SK-N-MC (cell line): ENCODE results near the gene MOSMO.

ENCODE experiments used
- DNase-seq: peaks from one replicate; pipeline ENCODE4 v3.0.0-alpha.2; 2011; ENCODE audit warnings: low read depth, low spot score
- H3K27ac ChIP-seq: fragments of 200-600 bp; sonication (generic); 2 replicates; pipeline ENCODE4 v1.5.1; 2016; ENCODE audit warnings: mixed run types
- H3K36me3 ChIP-seq: fragments of 200-600 bp; sonication (generic); 2 replicates; pipeline ENCODE4 v1.6.1; 2017; ENCODE audit warnings: antibody characterized with exemption, low read length, mixed read lengths; ENCODE audit not compliant: insufficient read depth
- H3K4me3 ChIP-seq: fragments of 200-600 bp; sonication (generic); 2 replicates; pipeline ENCODE4 v1.5.1; 2016
- H3K9ac ChIP-seq: fragments of 200-600 bp; sonication (generic); 2 replicates; pipeline ENCODE4 v1.8.0; 2017; ENCODE audit warnings: mixed run types, mixed read lengths; ENCODE audit not compliant: insufficient read length
- H3K9me3 ChIP-seq: fragments of 200-600 bp; sonication (generic); 2 replicates; pipeline ENCODE4 v1.6.1; 2017; ENCODE audit warnings: low read depth, mild to moderate bottlenecking, antibody characterized with exemption, low read length, moderate library complexity, mixed read lengths
- EZH2 ChIP-seq: fragments of 200-600 bp; sonication (generic); IDR thresholded peaks from one replicate; pipeline ENCODE4 v1.6.1; 2017; ENCODE audit warnings: antibody characterized with exemption
- FOXP2 ChIP-seq: optimal IDR thresholded peaks from 2 replicates; pipeline ENCODE3; 2011; ENCODE audit warnings: mild to moderate bottlenecking, moderate library complexity; ENCODE audit not compliant: insufficient read depth; ENCODE audit errors: extremely low read length, control extremely low read depth
- POLR2AphosphoS5 ChIP-seq: IDR thresholded peaks from 2 replicates; pipeline ENCODE4 v1.6.1; 2012; ENCODE audit warnings: mild to moderate bottlenecking, low read depth, low read length, borderline replicate concordance

The MOSMO gene

DNA sequence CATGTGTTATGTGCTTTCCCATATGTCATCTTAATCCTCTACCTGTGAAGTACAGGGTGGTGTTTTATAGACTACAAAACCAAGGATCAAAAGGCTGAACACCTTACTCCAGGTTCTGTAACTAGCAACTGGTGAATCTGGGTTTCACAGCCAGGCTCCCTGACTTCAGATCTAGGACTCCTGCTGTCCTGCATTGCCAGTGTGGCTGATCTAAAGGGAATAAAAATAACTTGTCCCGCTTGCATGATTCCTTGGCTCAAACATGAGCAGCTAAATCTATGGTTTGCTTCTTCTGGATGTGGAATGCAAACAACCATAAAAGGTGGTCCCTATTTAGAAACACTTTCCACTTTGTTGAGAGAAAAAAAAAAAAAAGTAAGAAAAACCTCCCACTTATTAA, 80.7 kb downstream of the MOSMO start:
- TF ChIP-seq EZH2 (no peak), POLR2AphosphoS5 (no peak), FOXP2 (no peak)

DNA sequence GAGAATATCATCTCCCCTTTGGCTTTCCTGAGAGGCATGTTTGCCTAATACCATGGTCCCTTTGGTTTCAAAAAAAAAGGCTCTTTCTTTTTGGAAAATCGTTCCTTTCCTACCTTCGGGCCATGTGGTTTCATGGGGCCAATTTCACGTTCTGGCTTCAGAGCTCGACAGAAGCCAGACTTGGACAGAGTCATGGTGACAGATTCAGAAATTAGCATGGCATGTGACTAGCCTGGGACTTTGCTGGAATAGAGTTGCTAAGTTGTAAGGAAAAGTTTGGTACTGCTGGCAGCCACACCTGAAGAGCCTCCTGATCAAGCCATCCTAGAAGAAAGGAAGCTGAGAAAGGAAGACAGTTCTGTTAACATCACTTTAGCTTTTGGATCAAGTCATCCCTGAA, 82.0 kb downstream of the MOSMO start:
- Histone ChIP-seq H3K9me3 (no peaks in the 10 kb centered on the region), H3K27ac (no peak overlapping the region), H3K36me3 (peaks cover 3% of the 10 kb centered on the region; the same call in 1 of the 2 replicates), H3K9ac (no peak overlapping the region), H3K4me3 (no peak overlapping the region)
- DNase-seq = no peak
- no peak for TF ChIP-seq EZH2
- no peak for TF ChIP-seq POLR2AphosphoS5
- no peak for TF ChIP-seq FOXP2

More for the DNA sequence above, 80.7 kb downstream of the MOSMO start:
- Histone ChIP-seq H3K36me3 (peaks cover 3% of the 10 kb centered on the region; the same call in 1 of the 2 replicates), H3K4me3 (no peak overlapping the region), H3K9ac (no peak overlapping the region), H3K9me3 (no peaks in the 10 kb centered on the region), H3K27ac (no peak overlapping the region)
- DNase-seq = no peak

DNA sequence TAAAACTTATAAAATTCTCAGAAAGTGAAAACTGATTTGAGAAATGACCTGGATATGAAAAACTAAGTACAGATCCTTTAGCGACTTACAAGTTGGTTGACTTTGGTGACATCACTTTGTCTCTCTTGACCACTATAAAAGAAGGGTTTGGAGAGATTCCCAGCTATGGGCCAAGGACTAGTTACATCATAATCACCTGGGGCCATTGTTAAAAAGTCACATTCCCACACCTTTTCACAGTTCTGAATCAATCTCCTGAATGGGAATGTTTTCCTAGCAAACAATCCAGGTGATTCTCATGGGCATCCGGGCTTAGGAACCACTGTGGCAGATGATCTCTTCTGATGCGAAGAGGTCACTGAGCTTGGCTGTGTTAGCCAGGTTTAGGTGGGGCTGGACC, 83.8 kb downstream of the MOSMO start:
- H3K36me3 ChIP-seq = no peaks in the 10 kb centered on the region
- no peaks in the 10 kb centered on the region for H3K9me3 ChIP-seq
- H3K27ac ChIP-seq = no peak overlapping the region
- DNase-seq = no peak
- no peak overlapping the region for H3K9ac ChIP-seq
- TF ChIP-seq EZH2 = no peak
- H3K4me3 ChIP-seq = no peak overlapping the region

DNA sequence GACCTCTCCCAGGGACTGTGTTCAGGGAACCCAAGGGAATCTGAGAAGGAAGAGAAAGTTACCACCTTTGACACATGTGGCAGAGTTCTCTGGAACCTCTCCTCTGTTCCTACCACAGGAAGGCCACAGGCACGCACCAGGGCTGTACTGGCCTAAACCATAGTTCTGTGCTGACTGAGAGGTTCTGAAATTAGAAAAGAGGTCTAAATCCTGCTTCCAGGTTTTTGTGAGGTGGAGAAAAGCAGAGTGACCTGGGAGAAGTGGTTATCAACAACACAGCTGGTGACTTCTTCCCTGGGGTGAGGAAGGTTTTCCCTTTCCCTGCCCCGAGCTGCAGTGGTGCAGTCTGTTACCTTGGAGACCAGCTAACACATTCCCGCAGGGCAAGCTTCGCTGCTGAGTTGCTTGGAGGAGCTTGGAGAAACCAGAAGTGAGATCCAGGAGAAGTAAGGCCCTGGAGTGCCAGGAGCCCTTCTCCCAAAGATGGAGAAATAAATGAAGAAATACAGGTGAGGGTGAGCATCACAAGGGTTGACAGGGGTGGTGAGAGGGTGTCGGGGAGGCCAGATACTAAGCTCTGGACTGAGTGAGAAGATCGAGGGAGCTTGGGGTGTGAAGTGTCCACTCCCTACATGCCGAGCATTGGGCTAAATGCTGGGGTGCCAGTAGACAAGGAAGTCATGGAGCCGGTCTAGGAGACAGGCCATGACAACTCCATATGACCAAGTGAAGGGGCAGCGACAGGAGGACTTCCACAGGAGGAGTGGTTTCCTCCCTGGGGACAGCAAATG, 84.4 kb downstream of the MOSMO start, which contains the start of gene VWA3A:
Gene VWA3A (plus strand): TSS at position 399 of the 791 bp plus-strand sequence. CDS start 97 bp downstream, at position 496.
- H3K9me3 ChIP-seq = no peaks in the 10 kb centered on the region
- H3K27ac ChIP-seq = no peak within 1 kb of the TSS
- H3K4me3 ChIP-seq = no peak within 1 kb of the TSS
- TF ChIP-seq FOXP2 (no peak), EZH2 (no peak), POLR2AphosphoS5 (no peak)
- DNase-seq = no peak
- H3K36me3 ChIP-seq = no peaks in the 10 kb centered on the region
- H3K9ac ChIP-seq = no peak within 1 kb of the TSS

DNA sequence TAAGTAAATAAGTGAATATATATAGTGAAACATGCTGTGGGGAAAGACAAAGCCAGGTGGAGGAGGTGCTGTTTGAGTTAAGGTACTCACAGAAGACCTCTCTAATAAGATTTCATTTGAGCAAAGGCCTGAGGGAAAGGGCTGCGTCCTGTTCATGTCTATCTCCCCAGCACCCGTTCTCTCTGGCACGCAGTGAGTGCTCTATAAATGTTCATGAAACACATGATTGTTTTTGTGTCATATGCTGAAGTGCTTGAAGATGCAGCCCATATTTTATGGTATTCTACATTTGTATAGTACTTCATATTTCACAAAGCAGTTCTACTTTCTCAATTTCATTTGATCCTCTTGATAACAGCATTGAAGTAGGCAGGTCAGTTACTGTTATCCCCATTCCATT, 85.4 kb downstream of the MOSMO start:
- no peak overlapping the region for H3K9ac ChIP-seq
- H3K36me3 ChIP-seq = no peaks in the 10 kb centered on the region
- H3K27ac ChIP-seq = no peak overlapping the region
- DNase-seq = no peak
- TF ChIP-seq POLR2AphosphoS5 = no peak
- TF ChIP-seq FOXP2 = no peak
- TF ChIP-seq EZH2 = no peak
- H3K4me3 ChIP-seq = no peak overlapping the region
- H3K9me3 ChIP-seq = no peaks in the 10 kb centered on the region

DNA sequence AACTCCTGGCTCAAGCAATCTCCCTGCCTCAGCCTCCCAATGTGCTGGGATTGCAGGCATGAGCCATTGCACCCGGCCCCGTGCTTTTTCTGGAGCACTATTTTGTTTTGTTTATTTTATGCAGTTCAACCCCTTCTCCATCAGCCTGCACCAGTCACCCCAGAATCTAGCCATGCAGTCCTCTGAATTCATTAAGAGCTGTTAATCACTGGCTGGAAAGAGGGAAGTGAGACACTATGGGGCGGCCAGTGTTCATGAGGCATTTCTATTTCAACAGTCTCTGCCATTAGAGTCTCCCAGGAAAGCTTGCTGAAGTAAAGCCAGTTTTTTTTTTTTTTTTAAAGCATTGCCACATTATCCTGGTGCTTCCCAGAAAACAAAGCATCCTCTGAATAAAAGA, 86.1 kb downstream of the MOSMO start:
- TF ChIP-seq POLR2AphosphoS5 (no peak), FOXP2 (no peak), EZH2 (no peak)
- H3K4me3 ChIP-seq = no peak overlapping the region
- no peak for DNase-seq
- no peaks in the 10 kb centered on the region for H3K36me3 ChIP-seq
- no peaks in the 10 kb centered on the region for H3K9me3 ChIP-seq
- H3K27ac ChIP-seq = no peak overlapping the region
- H3K9ac ChIP-seq = no peak overlapping the region

DNA sequence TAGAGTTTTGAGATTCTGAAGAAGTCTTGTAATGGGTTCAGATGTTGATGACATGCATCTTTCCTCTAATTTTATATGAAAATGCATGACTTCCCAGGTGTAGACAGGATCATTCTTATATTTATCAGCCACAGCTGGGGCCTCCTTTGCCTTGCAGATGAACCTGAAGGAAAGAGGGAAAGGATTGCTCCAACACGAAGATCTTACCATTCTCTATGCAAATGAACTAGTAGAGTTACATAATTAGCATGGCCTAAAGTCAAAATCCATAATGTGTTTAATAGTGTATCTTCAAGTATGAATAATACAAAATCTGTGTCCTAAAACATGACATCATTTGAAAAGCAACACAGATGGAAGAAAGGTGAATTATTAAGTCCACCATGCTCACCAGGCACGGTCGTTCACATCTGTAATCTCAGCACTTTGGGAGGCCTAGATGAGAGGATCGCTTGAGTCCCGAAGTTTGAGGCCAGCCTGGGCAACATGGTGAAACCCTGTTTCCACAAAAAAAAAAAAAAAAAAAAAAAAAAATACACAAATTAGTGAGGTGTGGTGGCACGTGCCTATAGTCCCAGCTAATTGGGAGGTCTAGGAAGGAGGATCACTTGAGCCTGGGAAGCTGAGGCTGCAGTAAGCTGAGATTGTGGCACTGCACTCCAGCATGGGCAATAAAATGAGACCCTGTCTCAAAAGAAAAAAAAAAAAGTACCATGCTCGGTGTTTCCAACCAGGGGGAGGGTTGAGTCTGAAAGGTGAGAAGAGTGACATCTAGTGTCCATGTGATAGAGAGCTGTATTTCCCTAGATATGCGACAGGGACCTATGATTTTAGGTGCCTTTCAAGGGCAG, 90.7 kb downstream of the MOSMO start:
- no peak overlapping the region for H3K27ac ChIP-seq

DNA sequence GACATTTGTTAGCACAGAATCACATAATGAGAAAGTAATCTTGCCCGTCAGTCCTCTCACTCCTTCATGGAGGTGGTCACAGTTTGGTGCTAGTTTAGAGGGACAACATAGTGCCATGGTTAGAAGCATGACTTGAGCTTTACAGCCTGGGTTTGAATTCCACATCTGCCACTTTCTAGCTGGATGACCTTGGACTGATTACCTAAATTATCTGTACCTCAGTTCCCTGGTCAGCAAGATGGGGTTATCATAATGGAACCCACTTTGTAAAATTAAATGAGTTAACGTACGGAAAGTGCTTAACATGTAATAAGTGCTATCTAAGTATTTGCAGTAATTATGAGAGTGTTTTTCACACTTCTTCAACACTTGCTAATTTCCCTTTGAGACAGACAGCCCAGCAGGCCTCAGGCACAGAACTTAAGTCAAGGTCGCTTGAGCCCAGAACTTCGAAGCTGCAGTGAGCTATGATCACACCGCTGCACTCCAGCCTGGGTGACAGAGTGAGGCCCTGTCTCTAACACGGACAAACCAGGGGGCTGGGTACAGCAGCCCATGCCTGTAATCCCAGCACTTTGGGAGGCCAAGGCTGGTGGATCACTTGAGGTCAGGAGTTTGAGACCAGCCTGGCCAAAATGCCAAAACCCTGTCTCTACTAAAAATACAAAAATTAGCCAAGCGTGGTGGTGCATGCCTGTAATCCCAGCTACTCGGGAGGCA, 91.5 kb downstream of the MOSMO start:
- Histone ChIP-seq H3K27ac (no peak overlapping the region), H3K9me3 (no peaks in the 10 kb centered on the region), H3K9ac (no peak overlapping the region), H3K36me3 (no peaks in the 10 kb centered on the region), H3K4me3 (no peak overlapping the region)
- TF ChIP-seq POLR2AphosphoS5 (no peak), FOXP2 (no peak), EZH2 (no peak)
- DNase-seq = no peak

More for the DNA sequence above, 90.7 kb downstream of the MOSMO start:
- Histone ChIP-seq H3K9me3 (no peaks in the 10 kb centered on the region), H3K36me3 (no peaks in the 10 kb centered on the region), H3K9ac (no peak overlapping the region), H3K4me3 (no peak overlapping the region)
- no peak for DNase-seq
- TF ChIP-seq FOXP2 (no peak), EZH2 (no peak), POLR2AphosphoS5 (no peak)

DNA sequence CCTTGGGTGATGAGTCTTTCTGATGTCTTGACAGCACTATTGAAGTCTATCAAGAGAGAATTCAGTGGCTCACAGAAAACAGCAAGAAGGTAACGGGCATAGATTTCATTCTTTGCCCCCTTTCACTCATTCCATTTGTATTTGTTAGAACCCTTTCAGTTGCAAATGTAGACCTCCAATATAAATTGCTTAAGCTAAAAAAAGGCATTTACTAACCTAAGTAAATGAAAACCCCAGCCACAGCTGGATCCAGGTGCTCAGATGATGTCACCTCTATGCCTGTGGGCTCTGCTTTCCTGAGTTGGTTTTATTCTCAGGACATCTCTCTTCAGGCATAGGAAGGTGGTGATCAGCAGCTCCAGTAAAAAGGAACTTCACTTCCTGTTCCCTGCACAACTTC, 95.5 kb downstream of the MOSMO start:
- H3K36me3 ChIP-seq = no peaks in the 10 kb centered on the region
- TF ChIP-seq FOXP2 (no peak), EZH2 (no peak), POLR2AphosphoS5 (no peak)
- H3K4me3 ChIP-seq = no peak overlapping the region
- H3K9me3 ChIP-seq = no peaks in the 10 kb centered on the region
- no peak overlapping the region for H3K9ac ChIP-seq
- H3K27ac ChIP-seq = no peak overlapping the region
- DNase-seq = no peak
